HFFc6 (cell line): ENCODE measurements around the gene BCR. TPM values are rescaled to one million over a fixed set of nuclear protein-coding genes. Genes with fewer than 3 reads are reported as not detected.

Experiments used
- DNase-seq: peaks from one replicate; pipeline ENCODE4 v3.0.0-alpha.2; 2018
- H3K27ac Mint-ChIP-seq: 2 replicates; pipeline ENCODE4 v1.8.0; 2020; ENCODE audit warnings: mild to moderate bottlenecking, mixed read lengths
- H3K27me3 Mint-ChIP-seq: 2 replicates; pipeline ENCODE4 v1.8.0; 2021; ENCODE audit warnings: mild to moderate bottlenecking, moderate library complexity, mixed read lengths; ENCODE audit not compliant: insufficient read depth
- H3K36me3 Mint-ChIP-seq: 2 replicates; pipeline ENCODE4 v1.8.0; 2021; ENCODE audit warnings: low read depth, mixed read lengths
- H3K4me1 Mint-ChIP-seq: 2 replicates; pipeline ENCODE4 v1.8.0; 2020; ENCODE audit warnings: low read depth, mixed read lengths
- H3K4me3 Mint-ChIP-seq: 2 replicates; pipeline ENCODE4 v1.8.0; 2020; ENCODE audit warnings: mild to moderate bottlenecking, moderate library complexity, mixed read lengths
- H3K9me3 Mint-ChIP-seq: 2 replicates; pipeline ENCODE4 v1.8.0; 2020; ENCODE audit warnings: mild to moderate bottlenecking, mixed read lengths
- CTCF ChIP-seq: fragments of 200-600 bp; sonication (generic); IDR thresholded peaks from 2 replicates; pipeline ENCODE4 v1.5.0; 2021; ENCODE audit warnings: antibody characterized with exemption, mild to moderate bottlenecking
- total RNA-seq, 6 experiments: library from RNA; stranded (reverse); fragmentation: NEBNext Ultra II Directional; extraction: Animal tissue kit (Norgen Biotek cat#: 25700); gene quantifications; 2 replicates in 1 of 6; 3 replicates in 5 of 6; pipeline ENCODE4 v1.2.3, GENCODE V29; 2021

The BCR gene
- total RNA-seq, 6 experiments from 2014 or later: 28.0 to 41.3 (median 31.3) TPM

DNA sequence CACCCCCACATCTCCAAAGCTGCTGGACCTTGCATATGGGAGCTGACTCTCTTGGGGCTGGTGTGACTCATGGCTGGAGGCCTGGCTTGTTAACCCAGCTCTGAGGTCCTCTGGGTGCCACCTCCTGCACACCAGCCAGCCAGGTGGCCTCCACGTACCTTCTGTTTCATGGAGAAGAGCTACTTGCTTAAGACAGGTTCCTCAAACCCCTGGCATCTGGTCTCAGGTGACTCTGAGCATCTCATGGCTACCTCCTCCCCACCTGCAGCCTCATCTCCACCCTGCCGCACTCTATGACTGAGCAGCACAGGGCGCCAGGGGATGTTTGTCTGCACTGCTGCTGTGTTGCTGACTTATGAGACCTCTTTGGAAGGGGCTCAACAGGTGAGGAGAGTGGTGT lies 55.7 kb downstream of the BCR start:
- no peak for DNase-seq
- H3K27me3 Mint-ChIP-seq: peaks cover 2% of the 10 kb centered on the region
- peaks cover 44% of the 10 kb centered on the region for H3K4me1 Mint-ChIP-seq
- H3K4me3 Mint-ChIP-seq: no peak overlapping the region
- H3K27ac Mint-ChIP-seq: no peak overlapping the region
- no peaks in the 10 kb centered on the region for H3K9me3 Mint-ChIP-seq
- TF ChIP-seq CTCF: no peak
- H3K36me3 Mint-ChIP-seq: no peaks in the 10 kb centered on the region

- Mint-ChIP-seq H3K27me3 (peaks cover 2% of the 10 kb centered on the region), H3K36me3 (no peaks in the 10 kb centered on the region), H3K9me3 (no peaks in the 10 kb centered on the region), H3K27ac (no peak overlapping the region), H3K4me3 (no peak overlapping the region), H3K4me1 (peaks cover 41% of the 10 kb centered on the region)
- TF ChIP-seq CTCF: no peak
- no peak for DNase-seq
These were observed 56.3 kb downstream of the BCR start for GRCh38 chr22:23236440-23237184.

DNA sequence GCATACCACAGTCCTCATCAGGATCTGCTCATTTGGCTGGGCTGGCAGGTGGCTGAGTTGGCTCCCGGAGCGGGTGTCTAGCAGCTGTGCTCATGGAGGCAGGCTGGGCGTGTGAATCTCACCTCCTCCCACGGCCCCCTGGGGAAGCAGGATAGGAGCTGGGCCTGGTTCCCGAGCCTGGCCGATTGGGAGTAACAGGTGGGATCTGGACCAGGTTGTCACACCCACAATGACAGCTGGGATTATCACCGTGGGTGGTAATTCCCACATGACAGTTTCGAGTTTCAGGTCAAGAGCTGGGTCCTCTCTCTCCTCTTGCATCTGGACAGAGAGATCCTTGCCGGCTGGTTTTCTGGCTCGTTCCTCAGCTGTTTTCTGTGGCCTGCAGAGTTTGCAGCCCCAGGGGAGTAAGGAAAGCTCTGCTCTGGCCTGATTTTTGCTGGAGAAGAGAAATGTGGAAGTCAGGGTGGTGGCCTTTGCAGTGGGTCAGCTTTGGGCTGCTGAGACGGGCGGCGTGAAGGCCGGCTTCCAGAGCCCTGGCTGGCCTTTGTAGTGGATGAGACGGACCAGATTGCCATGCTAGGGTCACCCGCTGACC lies 57.0 kb downstream of the BCR start:
- TF ChIP-seq CTCF: no peak
- no peak for DNase-seq
- Mint-ChIP-seq H3K4me3 (no peak overlapping the region), H3K27ac (no peak overlapping the region), H3K36me3 (no peaks in the 10 kb centered on the region), H3K27me3 (peaks cover 2% of the 10 kb centered on the region), H3K4me1 (peaks cover 43% of the 10 kb centered on the region), H3K9me3 (no peaks in the 10 kb centered on the region)

DNA sequence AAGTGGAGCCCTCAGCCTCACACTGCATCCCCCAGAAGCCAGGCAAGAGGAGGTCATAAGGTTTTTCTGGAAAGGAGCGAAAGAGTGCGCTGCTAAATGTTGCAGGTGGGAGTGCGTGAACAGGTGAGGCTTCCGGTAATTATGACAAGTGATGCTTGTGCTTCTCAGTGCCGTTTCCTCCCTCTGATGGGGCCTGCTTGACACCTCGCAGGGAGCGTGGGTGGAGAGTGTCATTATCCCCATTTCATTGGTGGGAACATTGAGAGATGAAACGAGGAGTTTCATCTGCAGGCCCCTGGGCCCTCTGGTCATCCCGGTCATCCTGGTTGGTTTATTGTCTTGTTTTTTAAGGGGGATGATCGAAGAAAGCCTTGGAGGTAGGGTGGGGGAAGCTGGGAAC lies 57.5 kb downstream of the BCR start:
- TF ChIP-seq CTCF: no peak
- H3K27ac Mint-ChIP-seq: no peak overlapping the region
- DNase-seq: no peak
- H3K27me3 Mint-ChIP-seq: peaks cover 2% of the 10 kb centered on the region
- no peaks in the 10 kb centered on the region for H3K36me3 Mint-ChIP-seq
- H3K4me3 Mint-ChIP-seq: no peak overlapping the region
- H3K9me3 Mint-ChIP-seq: no peaks in the 10 kb centered on the region
- peaks cover 45% of the 10 kb centered on the region for H3K4me1 Mint-ChIP-seq

DNA sequence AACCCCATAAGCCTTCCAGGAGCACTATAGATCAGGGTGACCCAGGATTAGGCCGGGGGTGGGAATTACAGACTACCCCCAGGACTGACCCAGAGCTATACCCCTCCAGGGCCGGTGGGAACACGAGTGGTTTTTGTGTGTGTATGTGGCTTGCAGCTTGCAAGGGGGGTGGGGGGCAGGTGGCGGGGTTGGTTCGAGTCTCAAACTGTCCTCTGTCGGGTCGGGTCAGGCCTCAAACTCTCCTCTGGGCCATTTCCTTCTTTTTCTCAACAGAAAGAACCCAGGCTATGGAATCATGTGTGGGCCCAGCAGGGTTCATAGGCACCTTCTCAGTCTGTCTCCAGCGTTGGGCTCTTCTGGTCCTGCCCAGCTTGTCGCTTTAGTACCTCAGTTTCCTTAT lies 58.4 kb downstream of the BCR start:
- Mint-ChIP-seq H3K9me3 (no peaks in the 10 kb centered on the region), H3K4me3 (no peak overlapping the region), H3K36me3 (no peaks in the 10 kb centered on the region), H3K27me3 (peaks cover 2% of the 10 kb centered on the region), H3K27ac (no peak overlapping the region), H3K4me1 (peaks cover 42% of the 10 kb centered on the region)
- no peak for TF ChIP-seq CTCF
- DNase-seq: no peak
